Activated CD4-positive, alpha-beta memory T cell treated with anti-CD3 and anti-CD28 coated beads, Interleukin-2, amount 10 ng/mL, durations not matched to agents 7 days and 5 days (primary cell): Measurements from ENCODE around the gene LILRA6. TPM values are rescaled to one million over a fixed set of nuclear protein-coding genes. Genes with fewer than 3 reads are reported as not detected.

Experiments
- total RNA-seq, 2 experiments: library from RNA; stranded (reverse); gene quantifications; one replicate each; pipeline ENCODE4 v1.2.3, GENCODE V29; 2021

LILRA6 gene
- total RNA-seq, 2 experiments from 2014 or later = 0.65 to 0.68 TPM

Other genes starting within 250 kb of the LILRA6 start
- not detected for gene VSTM1, start 178.9 kb downstream of the LILRA6 start, total RNA-seq
- not detected for gene TARM1, start 161.4 kb downstream of the LILRA6 start, total RNA-seq
- under 1 TPM in 1 of 2 experiments, not detected in 1; 0.40 TPM for gene OSCAR, start 142.0 kb downstream of the LILRA6 start, total RNA-seq
- 100 to 1,000 TPM; 115 to 116 TPM for gene NDUFA3, start 139.9 kb downstream of the LILRA6 start, total RNA-seq
- 10 to 100 TPM; 44.4 to 47.1 TPM for gene TFPT, start 127.1 kb downstream of the LILRA6 start, total RNA-seq
- gene PRPF31, start 127.0 kb downstream of the LILRA6 start, total RNA-seq = 10 to 100 TPM; 53.5 to 55.0 TPM
- gene CNOT3, start 105.0 kb downstream of the LILRA6 start, total RNA-seq = 10 to 100 TPM; 62.6 to 66.9 TPM
- gene LENG1, start 83.1 kb downstream of the LILRA6 start, total RNA-seq = 1 to 10 TPM; 8.3 to 9.2 TPM
- 1 to 10 TPM; 2.8 to 3.2 TPM for gene TMC4, start 69.6 kb downstream of the LILRA6 start, total RNA-seq
- gene MBOAT7, start 53.2 kb downstream of the LILRA6 start, total RNA-seq = 10 to 100 TPM; 90.8 to 93.4 TPM
- gene TSEN34, start 51.5 kb downstream of the LILRA6 start, total RNA-seq = 10 to 100 TPM; 10.9 to 13.6 TPM
- 1,000 to 10,000 TPM; 1,045 to 1,051 TPM for gene RPS9, start 41.9 kb downstream of the LILRA6 start, total RNA-seq
- gene LILRB3, start 19.8 kb downstream of the LILRA6 start, total RNA-seq = 1 to 10 TPM; 5.3 to 5.8 TPM
- not detected for gene LILRB5, start 14.5 kb upstream of the LILRA6 start, total RNA-seq
- gene LILRB2, start 38.3 kb upstream of the LILRA6 start, total RNA-seq = not detected
- not detected for gene LILRA5, start 70.4 kb upstream of the LILRA6 start, total RNA-seq
- not detected for gene LILRA4, start 96.4 kb upstream of the LILRA6 start, total RNA-seq
- 10 to 100 TPM; 56.6 to 59.0 TPM for gene LAIR1, start 122.1 kb upstream of the LILRA6 start, total RNA-seq
- gene TTYH1, start 172.7 kb upstream of the LILRA6 start, total RNA-seq = under 1 TPM; 0.53 to 0.68 TPM
- gene LENG8, start 206.4 kb upstream of the LILRA6 start, total RNA-seq = 100 to 1,000 TPM; 231 to 233 TPM
- 1 to 10 TPM; 8.5 to 8.7 TPM for gene LENG9, start 221.0 kb upstream of the LILRA6 start, total RNA-seq
- gene CDC42EP5, start 230.5 kb upstream of the LILRA6 start, total RNA-seq = not detected